Endothelial cell of umbilical vein (primary cell): ENCODE measurements around the gene NF2. TPM values are rescaled to one million over a fixed set of nuclear protein-coding genes. Genes with fewer than 3 reads are reported as not detected.

ENCODE experiments used
- BruUV-seq: library from RNA; stranded (reverse); fragments of 400-500 nt; replicated peaks from 2 replicates; lab custom pipeline; 2021; lab: Mats Ljungman, UMichigan
- CTCF ChIA-PET: fragments of 300-600, 350-600 bp; sonication (Branson Sonifier 250); formaldehyde crosslinking; loops from one replicate; lab custom pipeline; 2021; ENCODE audit warnings: antibody characterized with exemption, inconsistent platforms; lab: Charles Lee
- POLR2A ChIA-PET: fragments of 300-600, 350-600 bp; sonication (Branson Sonifier 250); formaldehyde crosslinking; loops from one replicate; lab custom pipeline; 2021; ENCODE audit warnings: antibody characterized with exemption, inconsistent platforms; lab: Charles Lee
- DNase-seq: peaks from one replicate; pipeline ENCODE4 v3.0.0-alpha.2; 2011; ENCODE audit warnings: low read depth, low spot score
- FAIRE-seq: peaks from 2 replicates; lab custom pipeline; 2011; peaks lifted over from hg19 to GRCh38; lab: Jason Lieb, UNC
- H2AFZ ChIP-seq: 2 replicates; pipeline ENCODE4 v1.6.0; 2012; ENCODE audit warnings: low read depth, low read length, control low read depth, inconsistent platforms
- H3K27ac ChIP-seq: 2 replicates; pipeline ENCODE4 v1.5.1; 2011; ENCODE audit warnings: low read depth, mild to moderate bottlenecking, control low read depth, low read length, moderate library complexity; ENCODE audit not compliant: insufficient read depth
- H3K27me3 ChIP-seq, 2 experiments: 2 replicates each; pipeline versions ENCODE4 v1.6.0 to v1.6.1; 2011; ENCODE audit warnings: low read length in 2 of 2, mixed read lengths in 1 of 2; ENCODE audit not compliant: control insufficient read depth in 2 of 2, insufficient read depth in 2 of 2
- H3K36me3 ChIP-seq, 2 experiments: 2 replicates in 1 of 2; 3 replicates in 1 of 2; pipeline ENCODE4 v1.5.1; 2011; ENCODE audit warnings: low read length in 2 of 2, mild to moderate bottlenecking in 1 of 2, moderate library complexity in 1 of 2; ENCODE audit not compliant: control insufficient read depth in 2 of 2, insufficient read depth in 2 of 2; ENCODE audit errors: extremely low read depth in 1 of 2
- H3K4me1 ChIP-seq: 3 replicates; pipeline ENCODE4 v1.5.1; 2011; ENCODE audit warnings: mild to moderate bottlenecking, low read length; ENCODE audit not compliant: control insufficient read depth, insufficient read depth; ENCODE audit errors: extremely low read depth
- H3K4me2 ChIP-seq: 2 replicates; pipeline ENCODE4 v1.6.1; 2011; ENCODE audit warnings: low read length, control low read depth, mixed read lengths; ENCODE audit not compliant: insufficient read depth
- H3K4me3 ChIP-seq, 3 experiments: fragments of 200-600 bp in 1 of 3; sonication (generic), shearing (Covaris generic) in 1 of 3; replicated peaks in 1 of 3; 2 replicates each; pipeline ENCODE4 v1.5.1; 2011 to 2016; ENCODE audit warnings: control low read depth in 3 of 3, low read length in 3 of 3, mild to moderate bottlenecking in 2 of 3, inconsistent platforms in 1 of 3, low read depth in 1 of 3, moderate library complexity in 1 of 3; ENCODE audit not compliant: insufficient read depth in 1 of 3
- H3K79me2 ChIP-seq: 2 replicates; pipeline ENCODE4 v1.6.0; 2012; ENCODE audit warnings: low read length, inconsistent platforms; ENCODE audit not compliant: control insufficient read depth, insufficient read depth
- H3K9ac ChIP-seq: replicated peaks from 2 replicates; pipeline ENCODE3; 2011; ENCODE audit warnings: low read length, control low read depth; ENCODE audit not compliant: insufficient read depth; ENCODE audit errors: extremely low read depth
- H3K9me1 ChIP-seq: replicated peaks from 3 replicates; pipeline ENCODE4 v1.6.0; 2011; ENCODE audit warnings: mild to moderate bottlenecking, low read length; ENCODE audit not compliant: control insufficient read depth, insufficient read depth; ENCODE audit errors: extremely low read depth
- H3K9me3 ChIP-seq: replicated peaks from 2 replicates; pipeline ENCODE4 v1.5.1; 2012; ENCODE audit warnings: low read length, inconsistent platforms; ENCODE audit not compliant: control insufficient read depth, insufficient read depth
- H4K20me1 ChIP-seq: replicated peaks from 2 replicates; pipeline ENCODE3; 2011; ENCODE audit warnings: mild to moderate bottlenecking, low read length; ENCODE audit not compliant: control insufficient read depth, insufficient read depth; ENCODE audit errors: extremely low read depth
- CTCF ChIP-seq, 2 donors: IDR thresholded peaks; 1 replicate in 1 of 2; 2 replicates in 1 of 2; pipeline ENCODE4 v1.5.1; 2011; ENCODE audit warnings: low read length in 2 of 2, mild to moderate bottlenecking in 2 of 2, moderate library complexity in 2 of 2, control low read depth in 1 of 2, inconsistent platforms in 1 of 2, low read depth in 1 of 2; ENCODE audit not compliant: insufficient read depth in 1 of 2; ENCODE audit errors: extremely low read depth in 1 of 2
- EZH2 ChIP-seq: IDR thresholded peaks from 2 replicates; pipeline ENCODE4 v1.6.1; 2012; ENCODE audit warnings: borderline replicate concordance, low read depth, mild to moderate bottlenecking, moderate library complexity, low read length, inconsistent platforms; ENCODE audit not compliant: severe bottlenecking
- FOS ChIP-seq: IDR thresholded peaks from 2 replicates; pipeline ENCODE4 v1.6.1; 2011; ENCODE audit warnings: mild to moderate bottlenecking, low read length, moderate library complexity, borderline replicate concordance; ENCODE audit not compliant: insufficient read depth
- GATA2 ChIP-seq: IDR thresholded peaks from 2 replicates; pipeline ENCODE4 v1.7.0; 2011; ENCODE audit warnings: low read depth, mild to moderate bottlenecking, moderate library complexity, mixed read lengths, low read length; ENCODE audit not compliant: insufficient read length, insufficient read depth
- JUN ChIP-seq: IDR thresholded peaks from 2 replicates; pipeline ENCODE4 v1.6.1; 2011; ENCODE audit warnings: borderline replicate concordance, low read depth; ENCODE audit not compliant: insufficient read length, insufficient read depth
- MAX ChIP-seq: IDR thresholded peaks from 2 replicates; pipeline ENCODE4 v1.6.1; 2011; ENCODE audit not compliant: insufficient read depth, insufficient read length
- MYC ChIP-seq: IDR thresholded peaks from one replicate; pipeline ENCODE4 v1.6.1; 2011; ENCODE audit warnings: mild to moderate bottlenecking, low read depth, low read length
- POLR2A ChIP-seq: IDR thresholded peaks from 2 replicates; pipeline ENCODE4 v1.6.1; 2012; ENCODE audit warnings: low read depth, mild to moderate bottlenecking, control low read depth, low read length
- POLR2AphosphoS5 ChIP-seq: IDR thresholded peaks from 2 replicates; pipeline ENCODE4 v1.6.1; 2012; ENCODE audit warnings: low read depth, mild to moderate bottlenecking, control low read depth, low read length, moderate library complexity; ENCODE audit not compliant: insufficient read depth
- dilution Hi-C: fragments of 300-500 bp; cut with MboI; formaldehyde crosslinking; loops from one replicate; pipeline ENCODE4 v1.15.0; 2019; ENCODE audit warnings: low sequenced_read_pairs; ENCODE audit not compliant: extremely low pct_ligation_motif_present
- intact Hi-C: fragments of 100-400 bp; cut with micrococcal nuclease; formaldehyde crosslinking; loops from one replicate; pipeline ENCODE4 v1.10.0; 2022
- polyA plus RNA-seq, 4 experiments: library from polyadenylated mRNA; depleted of rRNA in 3 of 4; stranded (reverse) in 3 of 4; unstranded in 1 of 4; fragments of >200 nt; gene quantifications; 2 replicates each; pipeline versions ENCODE4 v1.2.1 to v1.2.3, GENCODE V29; 2011 to 2012; ENCODE audit warnings: missing spikeins in 1 of 4
- total RNA-seq: library from RNA; stranded (reverse); gene quantifications from 2 replicates; pipeline ENCODE4 v1.2.3, GENCODE V29; 2021

The NF2 gene
- total and polyA plus RNA-seq, 2 donors (not counting 3 experiments of a cell fraction or from before 2014, with no cell fraction given) = 27.8 to 115 TPM

GRCh38 chr22:29567338-29567737 is 36.1 kb upstream of the NF2 start:
- H3K4me3 ChIP-seq = no peak overlapping the region
- H3K79me2 ChIP-seq = no peaks in the 10 kb centered on the region
- no peak for TF ChIP-seq POLR2AphosphoS5
- TF ChIP-seq POLR2A = no peak
- TF ChIP-seq CTCF (IDR thresholded peaks at IDR 0.05; ENCODE audit: extremely low read depth in 1 of 2, insufficient read depth in 1 of 2, low read depth in 1 of 2, low read length in 2 of 2) = no peak
- no peak for TF ChIP-seq MYC
- no peak for TF ChIP-seq GATA2
- TF ChIP-seq JUN = no peak
- no peak for TF ChIP-seq EZH2
- no peak for TF ChIP-seq FOS
- no peak for TF ChIP-seq MAX
- dilution Hi-C loops = no loop called here
- H3K27me3 ChIP-seq = no peaks in the 10 kb centered on the region
- no peak overlapping the region for H3K4me2 ChIP-seq
- no peak for DNase-seq
- no peak for FAIRE-seq
- no TSS peak for BruUV-seq
- H3K9ac ChIP-seq = no peak overlapping the region
- H3K4me1 ChIP-seq = no peaks in the 10 kb centered on the region
- peaks cover 6 to 7% of the 10 kb centered on the region in 2 experiments for H3K36me3 ChIP-seq
- H2AFZ ChIP-seq = no peak overlapping the region
- no peak overlapping the region for H3K27ac ChIP-seq
- CTCF ChIA-PET = interaction anchor here (1.1 kb wide), 1 partner anchor 8 kb away, joined by 3 read pairs; no protein-coding TSS in a partner anchor
- H4K20me1 ChIP-seq = no peaks in the 10 kb centered on the region
- H3K9me1 ChIP-seq = no peaks in the 10 kb centered on the region
- POLR2A ChIA-PET = no interaction called here
- no peaks in the 10 kb centered on the region for H3K9me3 ChIP-seq
- intact Hi-C loops = no loop called here
